Subcutaneous abdominal adipose tissue (tissue), 5 donors: ENCODE data around the gene EHD3.

Experiments used
- H3K27ac ChIP-seq: one replicate; pipeline ENCODE4 v1.7.0; 2013; ENCODE audit warnings: low read depth, mild to moderate bottlenecking, inconsistent platforms, low read length, moderate library complexity
- H3K27me3 ChIP-seq, 5 donors: one replicate each; pipeline ENCODE4 v1.7.0; 2013; ENCODE audit warnings: low read length in 5 of 5, inconsistent platforms in 1 of 5; ENCODE audit not compliant: control insufficient read depth in 5 of 5, insufficient read depth in 4 of 5
- H3K36me3 ChIP-seq, 5 donors: one replicate each; pipeline ENCODE4 v1.7.0; 2013; ENCODE audit warnings: low read length in 5 of 5; ENCODE audit not compliant: control insufficient read depth in 5 of 5, insufficient read depth in 5 of 5
- H3K4me1 ChIP-seq, 5 donors: one replicate each; pipeline ENCODE4 v1.7.0; 2013; ENCODE audit warnings: low read length in 5 of 5, mild to moderate bottlenecking in 3 of 5, moderate library complexity in 1 of 5; ENCODE audit not compliant: control insufficient read depth in 5 of 5, insufficient read depth in 5 of 5
- H3K4me3 ChIP-seq, 5 donors: one replicate each; pipeline ENCODE4 v1.7.0; 2013; ENCODE audit warnings: low read length in 5 of 5, low read depth in 1 of 5
- H3K9ac ChIP-seq, 5 donors: one replicate each; pipeline ENCODE4 v1.7.0; 2013; ENCODE audit warnings: low read length in 5 of 5, mild to moderate bottlenecking in 4 of 5, moderate library complexity in 3 of 5
- H3K9me3 ChIP-seq, 5 donors: one replicate each; pipeline ENCODE4 v1.7.0; 2013; ENCODE audit warnings: low read length in 5 of 5; ENCODE audit not compliant: control insufficient read depth in 5 of 5
- donor health status: healthy.
- donor health status: healthy.
- donor health status: healthy.
- donor health status: healthy.
- donor health status: healthy.

Gene EHD3

GRCh38 chr2:31253356-31254131, 19.6 kb downstream of the EHD3 start:
- H3K27me3 ChIP-seq = no peaks in the 10 kb centered on the region
- H3K4me1 ChIP-seq = peaks cover 0 to 3% (median 0%) of the 10 kb centered on the region in 5 donors
- H3K9ac ChIP-seq = no peak overlapping the region
- H3K9me3 ChIP-seq = no peaks in the 10 kb centered on the region
- H3K4me3 ChIP-seq = no peak overlapping the region
- H3K27ac ChIP-seq = no peak overlapping the region
- H3K36me3 ChIP-seq = no peaks in the 10 kb centered on the region

- Histone ChIP-seq H3K4me1 (peaks cover 0 to 3% (median 0%) of the 10 kb centered on the region in 5 donors), H3K27ac (no peak overlapping the region), H3K27me3 (no peaks in the 10 kb centered on the region), H3K9ac (no peak overlapping the region), H3K9me3 (no peaks in the 10 kb centered on the region), H3K36me3 (no peaks in the 10 kb centered on the region), H3K4me3 (no peak overlapping the region)
These were observed 20.6 kb downstream of the EHD3 start for GRCh38 chr2:31254237-31255203.

- H3K27ac ChIP-seq = no peak overlapping the region
- H3K36me3 ChIP-seq = no peaks in the 10 kb centered on the region
- peaks cover 0 to 3% (median 0%) of the 10 kb centered on the region in 5 donors for H3K4me1 ChIP-seq
- H3K9me3 ChIP-seq = no peaks in the 10 kb centered on the region
- H3K9ac ChIP-seq = no peak overlapping the region
- no peaks in the 10 kb centered on the region for H3K27me3 ChIP-seq
- no peak overlapping the region for H3K4me3 ChIP-seq
These were observed 22.1 kb downstream of the EHD3 start for GRCh38 chr2:31255911-31256571.

- Histone ChIP-seq H3K4me3 (no peak overlapping the region), H3K4me1 (no peaks in the 10 kb centered on the region), H3K9me3 (no peaks in the 10 kb centered on the region), H3K27me3 (no peaks in the 10 kb centered on the region), H3K9ac (no peak overlapping the region), H3K36me3 (no peaks in the 10 kb centered on the region), H3K27ac (no peak overlapping the region)
These were observed 22.8 kb downstream of the EHD3 start for GRCh38 chr2:31256611-31257382.

- H3K4me3 ChIP-seq = no peak overlapping the region
- H3K9ac ChIP-seq = no peak overlapping the region
- no peaks in the 10 kb centered on the region for H3K36me3 ChIP-seq
- no peaks in the 10 kb centered on the region for H3K9me3 ChIP-seq
- H3K4me1 ChIP-seq = peaks cover 0 to 1% (median under 1%) of the 10 kb centered on the region in 5 donors
- no peak overlapping the region for H3K27ac ChIP-seq
- H3K27me3 ChIP-seq = no peaks in the 10 kb centered on the region
These were observed 24.4 kb downstream of the EHD3 start for GRCh38 chr2:31258351-31258750.

GRCh38 chr2:31259075-31259474, 25.1 kb downstream of the EHD3 start:
- Histone ChIP-seq H3K9ac (no peak overlapping the region), H3K36me3 (no peaks in the 10 kb centered on the region)

GRCh38 chr2:31260870-31261269, 26.9 kb downstream of the EHD3 start:
- Histone ChIP-seq H3K36me3 (no peaks in the 10 kb centered on the region), H3K27me3 (no peaks in the 10 kb centered on the region), H3K9me3 (no peaks in the 10 kb centered on the region), H3K4me1 (peaks cover 0 to 6% (median 3%) of the 10 kb centered on the region in 5 donors), H3K9ac (no peak overlapping the region), H3K27ac (no peak overlapping the region), H3K4me3 (no peak overlapping the region)

More at GRCh38 chr2:31259075-31259474, 25.1 kb downstream of the EHD3 start:
- Histone ChIP-seq H3K27ac (no peak overlapping the region), H3K4me3 (no peak overlapping the region), H3K9me3 (no peaks in the 10 kb centered on the region), H3K27me3 (no peaks in the 10 kb centered on the region), H3K4me1 (peaks cover 0 to 6% (median 3%) of the 10 kb centered on the region in 5 donors)

- H3K9ac ChIP-seq = no peak overlapping the region
- H3K9me3 ChIP-seq = no peaks in the 10 kb centered on the region
- no peak overlapping the region for H3K27ac ChIP-seq
- H3K4me3 ChIP-seq = no peak overlapping the region
- H3K4me1 ChIP-seq = peaks cover 0 to 6% (median 3%) of the 10 kb centered on the region in 5 donors
- H3K27me3 ChIP-seq = no peaks in the 10 kb centered on the region
- peaks cover 0 to 5% (median 0%) of the 10 kb centered on the region in 5 donors for H3K36me3 ChIP-seq
These were observed 29.8 kb downstream of the EHD3 start for GRCh38 chr2:31263636-31264190.

- no peaks in the 10 kb centered on the region for H3K27me3 ChIP-seq
- peaks cover 0 to 5% (median 0%) of the 10 kb centered on the region in 5 donors for H3K36me3 ChIP-seq
- H3K9me3 ChIP-seq = no peaks in the 10 kb centered on the region
- H3K27ac ChIP-seq = no peak overlapping the region
- peaks cover 0 to 6% (median 3%) of the 10 kb centered on the region in 5 donors for H3K4me1 ChIP-seq
- H3K4me3 ChIP-seq = no peak overlapping the region
- H3K9ac ChIP-seq = no peak overlapping the region
These were observed 31.3 kb downstream of the EHD3 start for GRCh38 chr2:31265234-31265633.
